ENCODE results near the gene ABCA4.
A peak's percentile ranks its signal among the peaks of the same experiment; 100 is the strongest.

Gene ABCA4

GRCh38 chr1:94027721-94028515 lies 93.0 kb downstream of the ABCA4 start:
- no peak for DNase-seq (ENCODE audit: low read depth)

DNA sequence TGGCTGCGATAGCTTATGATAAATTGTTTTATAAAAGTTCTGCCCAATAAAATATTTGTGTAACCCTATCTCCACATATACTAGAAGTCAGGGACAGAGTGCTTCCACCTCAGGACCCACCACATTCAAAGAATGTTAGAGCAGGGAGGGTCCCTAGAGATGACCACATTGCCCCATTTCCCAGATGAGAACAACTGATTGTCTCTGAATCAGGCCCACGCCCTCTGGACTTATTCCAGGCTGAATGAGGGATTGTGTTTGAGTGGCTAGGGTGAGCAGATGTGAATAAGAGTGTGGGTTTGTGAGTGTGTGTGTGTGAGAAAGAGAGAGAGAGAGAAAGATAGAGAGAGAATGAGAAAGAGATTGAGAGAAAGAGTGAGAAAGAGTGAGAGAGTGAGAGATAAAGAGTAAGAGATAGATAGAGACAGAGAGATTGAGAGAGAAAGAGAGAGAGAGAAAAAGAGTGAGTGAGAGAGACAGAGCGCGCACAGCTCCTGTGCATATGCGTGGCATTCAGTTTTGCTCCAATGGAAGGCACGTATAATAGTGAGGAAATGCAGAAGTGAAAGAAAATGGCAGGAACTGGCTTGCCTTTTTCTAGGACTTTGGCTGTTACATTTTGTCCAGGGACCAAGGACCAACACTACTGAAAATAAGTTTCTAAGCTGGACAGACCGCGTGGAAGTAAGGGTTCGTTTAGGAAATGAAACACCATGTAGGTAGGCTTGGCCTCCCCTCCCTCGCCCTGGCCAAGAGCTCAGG lies 94.1 kb downstream of the ABCA4 start:
- no peak for DNase-seq (ENCODE audit: low read depth)

- DNase-seq (ENCODE audit: low read depth), result no peak
These were observed 95.3 kb downstream of the ABCA4 start for GRCh38 chr1:94025383-94026340.

- no peak for DNase-seq (ENCODE audit: low read depth)
These were observed 96.7 kb downstream of the ABCA4 start for GRCh38 chr1:94024104-94024792.

- DNase-seq (ENCODE audit: low read depth), result peak; percentile 90
These were observed 98.3 kb downstream of the ABCA4 start for GRCh38 chr1:94022471-94023189.

- peak; percentile 95 for DNase-seq (ENCODE audit: low read depth)
These were observed 100.0 kb downstream of the ABCA4 start for GRCh38 chr1:94020764-94021579.

GRCh38 chr1:94019327-94019726 lies 101.6 kb downstream of the ABCA4 start:
- no peak for DNase-seq (ENCODE audit: low read depth)

DNA sequence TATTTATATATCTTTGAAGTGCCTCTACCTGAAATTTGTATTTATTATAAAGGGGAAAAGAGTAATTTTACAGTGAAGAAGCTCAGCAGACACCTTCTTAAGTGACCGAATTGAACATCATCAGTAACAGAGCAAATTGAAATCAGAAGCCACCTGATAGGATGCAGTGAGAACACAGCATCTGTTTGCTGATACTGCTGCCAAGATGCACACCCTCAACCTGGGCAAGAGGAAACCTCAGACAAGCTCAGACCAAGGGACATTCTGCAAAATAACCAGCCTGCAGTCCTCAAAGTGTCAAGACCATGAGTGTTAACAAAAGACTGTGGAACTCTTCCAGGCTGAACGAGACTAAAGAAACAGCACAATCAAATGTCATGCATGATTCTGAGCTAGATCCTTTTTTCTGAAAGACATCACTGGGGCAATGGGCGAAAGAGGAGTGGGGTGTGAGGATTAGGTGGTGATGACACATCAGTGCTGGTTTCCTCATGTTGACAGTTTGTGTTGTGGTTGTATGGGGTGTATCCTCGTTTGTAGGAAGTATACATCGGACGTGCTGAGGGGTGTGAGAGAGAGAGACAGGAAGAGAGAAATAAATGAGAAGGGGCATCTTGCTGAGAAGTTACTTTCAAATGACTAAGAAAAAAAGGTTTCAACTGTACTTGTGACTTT lies 103.7 kb downstream of the ABCA4 start:
- no peak for DNase-seq (ENCODE audit: low read depth)

GRCh38 chr1:94015489-94015817 lies 105.5 kb downstream of the ABCA4 start:
- DNase-seq (ENCODE audit: low read depth), result no peak

DNA sequence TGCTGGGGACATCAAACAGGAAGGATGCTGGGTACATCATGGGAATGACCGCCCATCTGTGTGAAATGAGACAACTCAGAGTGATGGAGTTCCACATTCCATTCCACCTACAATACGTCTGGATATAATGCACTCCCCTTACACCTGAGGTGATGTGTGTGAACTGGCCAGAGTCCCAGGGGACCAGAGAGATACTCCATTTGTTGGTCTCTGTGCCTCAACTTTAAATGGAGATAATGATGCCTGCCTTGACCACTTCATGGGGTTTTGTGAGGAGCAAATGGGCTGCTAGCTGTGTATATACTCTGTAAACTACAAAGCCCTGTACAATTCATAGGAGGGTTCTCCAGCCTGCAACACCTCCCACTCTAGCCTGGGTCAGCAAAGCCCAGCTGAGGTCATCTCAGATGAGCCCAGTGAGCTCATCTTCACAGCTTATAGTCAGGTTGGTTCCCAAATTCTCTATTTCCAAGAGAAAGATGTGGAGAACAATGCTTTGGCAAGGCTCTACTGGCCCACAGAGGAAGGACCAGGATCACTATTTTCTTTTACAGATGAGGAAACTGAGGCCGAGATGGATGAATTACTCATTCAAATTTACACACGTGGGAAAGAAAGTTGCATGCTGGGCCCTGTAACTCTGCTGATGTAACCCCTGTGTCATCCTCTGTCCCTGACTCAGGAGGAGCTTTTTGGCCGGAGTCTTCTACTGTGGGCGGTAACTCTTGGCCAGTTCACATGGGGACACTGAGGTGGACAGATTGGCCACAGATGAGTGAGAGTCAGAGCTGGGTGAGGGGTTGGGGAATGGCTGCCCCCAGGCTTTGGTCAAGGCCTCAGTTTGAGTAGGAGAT lies 106.1 kb downstream of the ABCA4 start:
- DNase-seq (ENCODE audit: low read depth), result no peak

GRCh38 chr1:94014087-94014486 lies 106.9 kb downstream of the ABCA4 start:
- DNase-seq (ENCODE audit: low read depth), result no peak

GRCh38 chr1:94013367-94013878 lies 107.5 kb downstream of the ABCA4 start:
- DNase-seq (ENCODE audit: low read depth), result no peak

GRCh38 chr1:94012708-94013366 lies 108.1 kb downstream of the ABCA4 start:
- no peak for DNase-seq (ENCODE audit: low read depth)

DNA sequence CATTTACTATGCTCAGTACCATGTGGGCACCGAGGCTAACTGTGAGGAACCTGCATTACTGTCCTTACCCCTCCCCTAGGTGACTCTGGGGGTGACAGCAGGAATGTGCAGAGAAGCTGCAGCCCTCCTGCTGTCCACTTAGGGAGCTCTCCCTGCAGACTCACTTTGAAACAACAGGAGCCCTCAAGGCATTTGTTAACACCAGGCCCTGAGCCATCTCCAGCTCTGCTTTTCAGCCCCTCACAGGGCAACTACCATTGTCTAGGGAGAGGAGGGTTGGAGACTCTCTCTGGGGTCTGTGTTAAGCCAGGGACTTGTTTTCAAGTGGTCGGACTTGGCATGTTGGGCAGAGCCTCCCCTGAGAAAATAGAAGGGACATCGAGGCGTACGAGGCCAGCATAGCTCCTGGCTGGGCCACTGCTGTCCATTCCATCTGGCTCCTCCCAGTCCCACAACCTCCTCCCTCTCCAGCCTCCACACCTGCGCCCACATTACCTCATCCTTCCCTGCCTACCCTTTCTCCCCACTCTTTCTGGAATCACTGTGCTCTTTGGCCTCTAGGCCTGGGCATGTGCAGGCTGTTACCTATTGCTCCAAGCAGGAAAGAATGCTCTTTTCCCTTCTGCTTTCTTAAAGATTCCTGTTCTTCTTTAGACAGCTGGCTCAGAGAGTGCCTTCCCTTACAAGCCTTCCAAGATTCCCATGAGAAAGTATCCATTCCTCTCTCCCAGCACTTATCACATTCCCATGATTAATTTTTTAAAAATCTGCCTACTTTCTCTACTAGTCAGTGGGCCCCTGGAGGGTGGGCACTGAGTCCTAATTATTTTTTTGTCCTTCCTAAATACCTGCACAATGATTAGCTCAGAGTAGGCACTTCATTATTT lies 109.0 kb downstream of the ABCA4 start:
- DNase-seq (ENCODE audit: low read depth), result no peak

DNA sequence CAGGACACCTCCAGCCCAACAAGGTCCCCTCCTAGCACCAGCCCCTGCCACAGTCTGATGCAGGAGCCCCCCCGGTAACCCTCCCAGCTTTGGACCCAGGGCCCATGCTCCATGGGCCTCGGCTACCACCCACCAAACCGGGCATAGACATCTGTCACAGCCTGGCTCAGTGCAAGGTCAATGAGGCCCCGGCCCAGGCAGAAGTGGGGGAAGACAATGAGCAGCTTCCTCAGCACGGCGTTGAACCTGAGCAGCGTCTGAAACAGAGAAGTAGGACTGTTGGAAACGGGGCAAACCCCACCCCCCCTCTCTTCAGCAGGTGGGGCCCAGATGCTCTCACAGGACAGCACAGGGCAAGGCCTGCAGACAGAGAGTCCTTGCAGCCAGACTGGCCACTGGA lies 109.8 kb downstream of the ABCA4 start:
- DNase-seq (ENCODE audit: low read depth), result no peak

DNA sequence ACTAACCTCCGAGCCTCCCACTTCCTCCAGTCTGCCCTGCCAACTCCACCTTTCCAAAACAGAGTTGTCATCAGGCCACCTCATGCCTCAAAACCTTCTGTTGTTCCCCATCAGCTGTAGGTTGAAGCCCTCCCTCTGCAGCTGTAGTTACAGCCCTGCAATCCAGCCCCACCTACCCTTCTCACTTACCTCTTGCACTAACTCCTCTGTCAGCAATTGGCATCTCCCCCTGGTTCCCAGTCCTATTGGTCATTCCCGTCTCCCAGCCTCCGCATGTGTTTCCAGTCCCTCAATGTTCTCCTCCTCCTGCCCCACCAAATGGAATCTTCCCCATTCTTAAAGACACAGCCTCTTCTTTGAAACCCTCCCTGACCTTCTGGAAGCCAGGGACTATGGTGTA lies 111.6 kb downstream of the ABCA4 start:
- DNase-seq (ENCODE audit: low read depth), result no peak

- no peak for DNase-seq (ENCODE audit: low read depth)
These were observed 114.3 kb downstream of the ABCA4 start for GRCh38 chr1:94006604-94007003.

Data from non-pigmented ciliary epithelial cell (primary cell).